GM12891 (cell line): ENCODE results near the gene ANKRD33B.
A peak's percentile ranks its signal among the peaks of the same experiment; 100 is the strongest.

Experiments used
- DNase-seq: peaks from one replicate; pipeline ENCODE4 v3.0.0; 2011; ENCODE audit warnings: low spot score; ENCODE audit not compliant: insufficient read length
- FAIRE-seq: peaks from 2 replicates; lab custom pipeline; 2011; peaks lifted over from hg19 to GRCh38; lab: Jason Lieb, UNC
- PAX5 ChIP-seq: IDR thresholded peaks from 2 replicates; pipeline ENCODE4 v1.6.1; 2011; ENCODE audit warnings: low read length, moderate library complexity, mild to moderate bottlenecking; ENCODE audit not compliant: insufficient read depth, severe bottlenecking
- POLR2A ChIP-seq: IDR thresholded peaks from 2 replicates; pipeline ENCODE4 v1.6.1; 2011; ENCODE audit warnings: low read depth, low read length, control low read depth
- POLR2AphosphoS5 ChIP-seq: IDR thresholded peaks from 2 replicates; pipeline ENCODE4 v1.6.1; 2011; ENCODE audit warnings: low read depth, low read length, control low read depth
- POU2F2 ChIP-seq: IDR thresholded peaks from 2 replicates; pipeline ENCODE4 v1.6.1; 2011; ENCODE audit warnings: low read depth, mild to moderate bottlenecking, control low read depth, low read length, moderate library complexity
- SPI1 ChIP-seq: IDR thresholded peaks from 2 replicates; pipeline ENCODE4 v1.6.1; 2011; ENCODE audit warnings: low read depth, low read length, control low read depth
- TAF1 ChIP-seq: IDR thresholded peaks from 2 replicates; pipeline ENCODE4 v1.6.1; 2011; ENCODE audit warnings: low read depth, low read length, control low read depth

The ANKRD33B gene

GRCh38 chr5:10536511-10536910 lies 27.4 kb upstream of the ANKRD33B start:
- FAIRE-seq (no peak), DNase-seq (no peak)
- no peak for TF ChIP-seq POLR2AphosphoS5
- TF ChIP-seq POU2F2: no peak
- no peak for TF ChIP-seq SPI1
- TF ChIP-seq TAF1: no peak
- TF ChIP-seq PAX5: no peak
- TF ChIP-seq POLR2A: no peak

DNA sequence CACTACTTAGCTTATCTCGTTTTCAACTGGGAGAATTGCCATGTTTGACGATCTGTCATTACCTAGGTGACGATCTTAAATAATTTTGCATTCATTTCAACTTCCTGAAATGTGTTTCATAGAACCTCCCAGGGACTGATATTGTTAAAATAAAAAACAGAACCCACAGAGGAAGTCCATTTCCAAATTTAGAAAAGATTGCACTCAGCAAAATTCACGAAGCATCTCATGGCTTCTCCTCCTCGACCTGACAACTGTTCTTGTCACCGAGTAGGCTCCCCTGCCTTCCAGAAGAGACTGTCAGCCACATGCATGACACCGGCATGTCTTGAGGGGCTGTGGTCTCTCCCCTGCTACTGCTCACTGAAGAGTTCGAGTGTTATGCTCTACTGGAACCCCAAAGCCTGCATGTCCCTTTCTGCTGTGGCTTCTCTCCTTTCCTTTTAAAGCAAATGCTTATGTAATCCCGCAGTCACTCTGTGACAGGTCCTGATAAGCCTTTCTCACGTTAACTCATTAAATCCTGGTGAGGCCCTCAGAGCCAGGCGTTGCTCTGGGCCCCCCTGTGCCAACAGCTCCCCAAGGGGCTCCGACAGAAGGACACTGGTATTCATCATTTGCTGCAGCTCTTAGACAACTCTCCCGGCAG lies 26.8 kb upstream of the ANKRD33B start:
- FAIRE-seq: peak; percentile 76

DNA sequence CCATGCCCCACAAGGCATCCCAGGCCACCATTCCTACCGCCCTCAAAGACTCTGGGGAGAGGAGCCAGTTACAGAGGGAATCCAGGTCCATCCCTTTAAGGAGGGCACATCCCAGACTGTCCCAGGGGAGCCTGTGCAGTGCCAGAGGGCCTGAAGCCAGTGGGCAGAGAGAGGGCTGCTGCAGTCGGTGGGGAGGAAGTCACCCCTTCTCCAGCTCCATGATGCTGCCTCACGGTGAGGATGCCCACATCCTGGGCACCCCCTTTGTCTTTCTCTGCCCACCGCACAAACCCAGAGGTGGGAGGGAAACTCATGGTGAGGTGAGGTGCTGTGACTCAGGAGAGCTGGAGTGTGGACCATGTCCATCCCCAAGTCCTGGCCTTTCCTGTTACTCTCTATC lies 26.2 kb upstream of the ANKRD33B start:
- FAIRE-seq: no peak
- TF ChIP-seq PAX5 (no peak), SPI1 (no peak), POLR2A (no peak), TAF1 (no peak), POLR2AphosphoS5 (no peak), POU2F2 (no peak)
- DNase-seq: no peak

More for the DNA sequence above, 26.8 kb upstream of the ANKRD33B start:
- DNase-seq: no peak
- TF ChIP-seq POLR2A (no peak), POU2F2 (no peak), PAX5 (no peak), TAF1 (no peak), SPI1 (no peak), POLR2AphosphoS5 (no peak)

GRCh38 chr5:10538103-10538788 lies 25.6 kb upstream of the ANKRD33B start:
- TF ChIP-seq TAF1: no peak
- TF ChIP-seq POLR2A: no peak
- TF ChIP-seq SPI1: no peak
- TF ChIP-seq PAX5: no peak
- TF ChIP-seq POU2F2: no peak
- no peak for TF ChIP-seq POLR2AphosphoS5
- peak; percentile 65 for FAIRE-seq
- no peak for DNase-seq

- TF ChIP-seq TAF1: no peak
- no peak for TF ChIP-seq POU2F2
- TF ChIP-seq POLR2AphosphoS5: no peak
- no peak for TF ChIP-seq POLR2A
- DNase-seq (no peak), FAIRE-seq (no peak)
These were observed 24.8 kb upstream of the ANKRD33B start for GRCh38 chr5:10538789-10539686.

DNA sequence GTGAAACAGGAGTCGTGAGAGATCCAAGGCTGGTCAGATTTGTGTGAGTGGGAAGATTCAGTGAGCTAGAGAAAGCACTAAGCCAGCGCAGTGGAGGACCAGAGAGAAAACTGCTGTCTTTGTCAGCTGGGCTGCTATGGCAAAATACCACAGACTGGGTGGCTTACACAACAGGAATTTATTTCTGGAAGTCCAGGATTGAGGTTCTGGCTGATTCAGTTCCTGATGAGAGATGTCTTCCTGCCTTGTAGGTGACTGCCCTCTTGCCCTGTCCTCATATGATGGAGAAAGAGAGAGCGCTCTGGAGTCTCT lies 24.2 kb upstream of the ANKRD33B start:
- DNase-seq (no peak), FAIRE-seq (no peak)
- TF ChIP-seq TAF1 (no peak), POLR2AphosphoS5 (no peak), POLR2A (no peak), PAX5 (no peak), SPI1 (no peak), POU2F2 (no peak)

DNA sequence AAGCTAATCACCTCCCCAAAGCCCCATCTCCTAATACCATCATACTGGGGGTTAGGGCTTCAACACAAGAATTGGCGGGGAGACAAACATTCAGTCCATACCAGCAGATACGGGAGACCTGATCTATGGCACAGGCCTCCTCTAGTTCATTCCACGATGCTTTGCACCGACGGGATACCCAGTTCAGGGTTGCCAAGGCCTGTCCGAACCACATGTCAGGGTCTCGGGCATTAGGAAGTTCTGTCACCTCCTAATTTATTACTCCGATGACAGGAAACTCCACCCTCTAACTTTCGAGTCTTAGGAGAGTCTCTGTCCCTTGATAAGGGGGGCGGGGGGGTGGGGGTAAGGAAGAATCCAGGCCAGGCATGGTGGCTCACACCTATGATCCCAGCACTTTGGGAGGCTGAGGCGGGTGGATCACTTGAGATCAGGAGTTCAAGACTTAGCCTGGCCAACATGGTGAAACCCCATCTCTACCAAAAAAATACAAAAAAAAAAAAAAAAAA lies 23.8 kb upstream of the ANKRD33B start:
- DNase-seq (no peak), FAIRE-seq (no peak)
- no peak for TF ChIP-seq POU2F2
- TF ChIP-seq POLR2AphosphoS5: no peak
- no peak for TF ChIP-seq POLR2A
- TF ChIP-seq PAX5: no peak
- no peak for TF ChIP-seq SPI1
- no peak for TF ChIP-seq TAF1

DNA sequence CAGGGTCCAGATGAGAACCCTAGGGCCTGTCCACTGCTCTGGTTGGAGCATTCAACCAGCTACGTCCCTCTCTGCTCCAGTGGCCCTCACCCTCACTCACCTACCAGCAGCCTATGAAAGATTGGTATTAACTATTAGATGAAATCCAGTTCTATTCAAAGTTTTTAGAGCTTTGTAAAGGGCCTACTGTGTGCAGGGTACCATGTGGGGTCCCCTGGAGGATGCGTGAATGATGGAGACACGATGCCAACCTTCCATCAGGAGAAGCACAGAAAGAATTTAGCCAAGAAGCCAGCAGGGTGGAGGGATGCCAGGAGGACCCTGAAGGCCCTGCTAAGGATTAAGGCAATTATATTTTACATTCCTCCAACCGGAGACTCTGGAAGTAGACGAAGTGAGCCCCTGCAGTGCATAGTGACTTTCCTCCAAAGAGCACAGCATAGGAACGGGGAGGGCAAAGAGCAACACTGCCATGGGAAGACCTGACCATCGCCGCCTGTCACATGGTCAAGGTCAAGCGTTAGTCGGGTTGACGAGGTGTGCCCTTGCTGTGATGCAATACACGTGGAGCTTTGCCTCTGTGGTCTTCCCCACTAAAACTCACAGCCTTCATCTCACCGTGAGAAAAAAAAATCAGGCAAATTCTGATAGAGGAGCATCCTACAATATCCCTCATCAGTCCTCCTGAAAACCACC lies 22.8 kb upstream of the ANKRD33B start:
- no peak for DNase-seq
- no peak for TF ChIP-seq POU2F2
- TF ChIP-seq POLR2AphosphoS5: no peak
- TF ChIP-seq POLR2A: no peak
- no peak for TF ChIP-seq SPI1
- no peak for TF ChIP-seq PAX5
- TF ChIP-seq TAF1: no peak
- no peak for FAIRE-seq
